ENCODE measurements around the gene SERAC1.

GRCh38 chr6:158168040-158168289, at the start of gene SERAC1:
- TF ChIP-seq CTCF (IDR thresholded peaks at IDR 0.05; ENCODE audit: insufficient read depth, low read length) (no peak), REST (IDR thresholded peaks at IDR 0.05; ENCODE audit: insufficient replicate concordance, low read depth) (no peak), GABPA (IDR thresholded peaks at IDR 0.05; ENCODE audit: low read depth) (no peak), POLR2AphosphoS5 (IDR thresholded peaks at IDR 0.05; ENCODE audit: low read depth) (no peak)

Measured in HL-60 (cell line).